Activated T-cell treated with anti-CD3 and anti-CD28 coated beads, Interleukin-2, amount 50 U/mL, for 1 hour (primary cell): Measurements from ENCODE around the gene AMOTL1.
"Not testable (repeated sequence)": the region's sequence is repeated elsewhere in the genome, so short reads cannot be mapped to it uniquely, and the experiment has no call there.

Experiments
- DNase-seq: peaks from one replicate; pipeline ENCODE4 v3.0.0-alpha.2; 2020

The AMOTL1 gene

DNA sequence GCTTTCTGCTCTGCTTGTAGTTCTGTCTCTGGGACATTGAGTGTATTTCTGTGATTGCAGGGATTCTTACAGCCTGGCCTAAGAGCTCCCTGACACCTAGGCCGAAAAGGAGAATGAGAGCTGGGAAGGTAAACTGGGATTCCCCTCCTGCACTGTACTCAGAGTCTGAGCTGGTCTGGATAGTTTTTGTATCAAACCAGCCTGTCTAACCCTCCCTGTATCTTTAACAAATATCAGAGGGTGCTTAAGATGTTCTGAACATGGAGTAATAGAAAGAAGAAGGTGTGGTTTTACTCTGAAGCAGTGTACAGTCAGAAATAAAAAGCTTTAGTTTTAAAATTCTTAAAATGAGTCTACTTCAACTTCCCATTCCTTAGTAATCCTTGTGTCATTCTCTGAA lies 57.3 kb downstream of the AMOTL1 start:
- DNase-seq, result no peak

DNA sequence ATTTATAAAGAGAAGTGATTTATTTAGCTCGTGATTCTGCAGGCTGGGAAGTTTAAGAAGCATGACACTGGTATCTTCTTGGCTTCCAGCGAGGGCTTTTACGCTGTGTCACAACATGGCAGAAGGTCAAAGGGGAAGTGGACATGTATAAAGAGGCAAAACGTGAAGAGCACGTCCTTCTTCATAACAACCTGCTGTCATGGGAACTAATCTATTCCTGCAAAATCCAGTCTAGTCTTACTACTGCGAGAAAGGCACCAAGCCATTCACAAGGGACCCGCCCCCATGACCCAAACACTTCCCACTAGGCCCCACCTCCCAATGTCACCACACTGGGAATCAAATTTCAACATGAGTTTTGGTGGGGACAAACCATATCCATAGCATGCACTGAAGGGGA lies 58.3 kb downstream of the AMOTL1 start:
- no peak for DNase-seq

DNA sequence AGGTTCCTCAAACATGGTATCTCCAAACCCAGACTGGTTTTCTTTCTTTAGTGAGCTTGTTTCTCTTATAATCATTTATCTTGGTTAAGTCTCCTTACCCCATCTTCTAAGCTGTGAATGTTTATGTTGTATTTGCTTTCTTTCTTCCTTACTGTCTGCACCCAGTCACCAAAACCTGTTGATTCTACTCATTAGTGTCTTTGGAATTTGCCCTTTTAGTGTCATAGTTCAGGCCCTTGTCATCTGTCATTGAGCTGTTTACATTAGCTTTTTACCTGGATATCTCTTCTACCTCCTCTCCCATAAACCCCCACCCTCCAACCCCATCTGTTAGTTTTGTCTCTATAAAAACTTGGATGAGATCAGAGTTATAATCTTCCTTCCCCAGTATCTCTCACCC lies 59.9 kb downstream of the AMOTL1 start:
- DNase-seq, result no peak

DNA sequence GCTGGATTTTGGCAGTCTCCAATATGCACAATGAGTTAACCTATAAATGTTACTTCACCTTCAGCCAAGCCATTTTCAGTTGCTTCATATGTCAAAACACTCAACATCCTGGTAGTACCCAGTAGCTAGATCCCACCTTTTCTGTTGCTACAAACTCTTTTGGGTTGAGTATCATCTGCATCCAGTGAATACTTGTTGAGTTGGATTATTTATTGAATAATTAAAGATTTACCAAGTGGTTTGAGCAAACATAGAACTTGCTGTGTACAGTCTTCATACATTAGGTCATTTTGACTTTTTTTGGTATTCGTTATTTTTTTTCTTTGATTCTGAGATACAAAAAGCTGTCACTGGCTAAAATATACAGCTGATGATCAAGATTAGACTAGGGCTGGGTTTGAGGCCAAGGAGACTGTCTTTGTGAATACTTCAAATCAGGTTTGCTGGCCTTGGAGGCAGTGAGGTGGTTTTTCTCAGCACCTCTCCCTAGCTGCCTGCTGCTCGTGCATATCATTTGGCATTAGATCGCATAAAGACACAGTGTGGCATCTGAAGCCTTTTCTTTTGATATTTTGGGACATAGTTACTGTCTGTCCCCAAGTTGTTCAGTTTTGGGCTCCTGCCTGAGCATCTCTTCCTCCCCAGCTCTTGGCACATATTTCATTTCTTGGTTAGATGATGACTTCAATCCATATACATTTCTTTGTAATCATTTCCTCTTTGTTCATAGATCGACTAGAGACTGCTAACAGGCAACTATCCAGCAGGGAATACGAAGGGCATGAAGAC lies 62.8 kb downstream of the AMOTL1 start:
- DNase-seq, result no peak

DNA sequence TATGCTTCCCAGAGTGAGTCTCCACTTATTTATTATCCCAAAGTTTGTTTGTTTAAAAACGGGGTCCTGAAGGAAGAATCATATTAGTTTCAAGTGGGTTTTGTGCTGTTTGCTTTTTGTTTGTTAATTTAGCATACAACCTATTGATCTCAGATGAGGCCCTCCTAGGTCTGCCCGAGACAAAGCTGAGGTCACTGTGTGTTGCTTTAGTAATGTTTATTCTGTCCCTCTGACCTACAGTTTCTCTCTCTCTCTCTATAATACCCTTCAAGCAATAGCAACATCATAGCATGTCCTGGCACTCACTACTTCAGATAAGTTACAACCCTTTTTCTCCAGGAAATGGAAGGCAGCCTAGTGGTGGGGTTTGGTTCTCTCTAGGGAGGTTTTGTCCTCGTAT lies 63.4 kb downstream of the AMOTL1 start:
- no peak for DNase-seq

DNA sequence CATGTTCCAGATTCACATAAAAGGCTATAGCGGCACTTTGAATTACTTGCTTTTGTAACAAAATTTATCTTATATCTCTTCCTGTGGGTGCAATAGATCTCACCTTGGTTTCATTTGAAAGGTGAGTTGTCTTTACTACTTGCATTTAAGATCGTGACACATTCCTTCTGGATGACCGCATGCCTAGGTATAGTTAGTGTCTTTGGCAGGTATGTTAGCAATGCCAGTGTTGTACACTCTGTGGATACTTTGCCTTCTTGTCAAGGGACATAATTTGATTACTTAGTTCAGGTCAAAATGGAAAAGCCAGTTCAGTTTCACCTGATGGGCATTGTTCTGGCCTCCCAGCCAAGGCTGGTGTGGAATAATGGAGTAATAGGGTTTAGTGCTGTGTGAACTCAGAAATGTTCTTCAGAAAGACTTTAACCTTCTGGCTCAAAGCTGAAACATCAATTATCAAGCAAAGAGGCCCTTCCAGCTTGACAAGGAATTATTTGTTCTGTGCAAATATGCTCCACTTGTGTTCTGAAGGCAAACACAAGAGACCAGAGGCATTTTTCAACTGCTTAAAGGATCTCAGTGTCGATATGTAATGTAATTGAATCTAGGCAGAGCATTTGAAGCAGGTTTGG lies 64.6 kb downstream of the AMOTL1 start:
- DNase-seq, result no peak

DNA sequence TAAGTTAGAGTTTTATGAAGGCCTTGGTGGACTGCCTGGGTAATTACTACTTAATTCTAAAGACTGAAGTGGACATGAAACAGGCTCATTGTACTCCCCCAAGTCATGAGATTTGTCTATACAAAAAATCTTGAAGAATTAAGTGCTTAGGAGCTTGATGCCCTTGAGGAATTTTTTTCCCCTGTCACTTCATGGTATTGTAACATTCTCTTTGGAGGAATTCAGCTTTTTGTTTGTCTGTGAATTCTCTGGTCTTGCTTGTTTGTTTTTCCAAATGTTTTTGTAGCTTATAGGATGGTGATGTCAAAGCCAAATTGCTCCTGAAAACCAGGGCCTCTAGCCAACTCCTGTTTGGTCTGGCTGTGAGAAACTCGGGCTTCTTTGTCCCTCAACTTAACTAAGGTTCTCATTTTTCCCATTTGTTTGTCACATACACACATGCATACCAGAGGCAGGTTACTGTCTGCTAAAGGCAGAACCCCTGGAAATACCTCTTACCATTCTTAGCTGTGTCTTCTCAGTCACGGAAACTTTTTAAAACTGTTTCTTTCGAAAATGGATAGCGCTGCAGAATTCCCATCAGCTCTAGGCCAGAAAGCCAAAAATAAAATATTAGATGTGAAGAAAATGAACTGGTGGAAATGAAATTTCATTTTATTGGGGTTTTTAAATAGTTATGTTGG lies 66.9 kb downstream of the AMOTL1 start:
- DNase-seq, result no peak

DNA sequence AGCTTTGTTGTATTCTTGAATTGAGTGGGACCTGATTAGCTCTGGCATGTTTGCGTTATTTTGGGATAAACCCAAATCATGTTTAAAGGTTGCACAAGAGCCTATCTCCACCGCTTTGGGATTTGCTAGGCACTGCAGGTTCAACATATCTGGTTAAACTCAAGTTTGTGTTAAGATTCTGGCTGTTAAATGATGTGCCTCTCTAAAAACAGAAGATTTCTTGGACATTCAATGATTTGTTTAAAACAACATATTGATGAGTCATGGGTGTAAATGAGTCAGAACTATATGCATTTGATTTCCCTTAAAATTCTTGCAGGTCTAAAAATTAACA lies 67.4 kb downstream of the AMOTL1 start:
- no peak for DNase-seq

DNA sequence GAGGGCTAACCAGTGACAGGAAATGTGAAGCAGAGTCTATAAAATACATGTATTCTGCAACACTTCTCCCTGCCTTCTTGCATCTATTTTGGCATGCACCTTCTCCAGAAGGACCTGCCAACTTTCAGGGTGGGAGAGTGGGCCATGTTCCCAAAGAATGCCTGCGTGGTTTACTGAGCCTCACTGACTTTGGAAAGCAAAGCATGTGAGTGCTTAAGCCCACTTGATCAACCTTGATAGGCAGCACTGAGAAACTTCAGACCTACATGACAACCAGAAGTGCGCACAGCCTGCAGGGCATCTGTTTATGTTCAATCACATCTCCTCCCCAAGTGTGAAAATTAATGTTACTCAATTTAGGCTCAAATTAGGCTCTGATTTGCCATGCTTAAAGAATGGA lies 69.2 kb downstream of the AMOTL1 start:
- DNase-seq, result no peak

DNA sequence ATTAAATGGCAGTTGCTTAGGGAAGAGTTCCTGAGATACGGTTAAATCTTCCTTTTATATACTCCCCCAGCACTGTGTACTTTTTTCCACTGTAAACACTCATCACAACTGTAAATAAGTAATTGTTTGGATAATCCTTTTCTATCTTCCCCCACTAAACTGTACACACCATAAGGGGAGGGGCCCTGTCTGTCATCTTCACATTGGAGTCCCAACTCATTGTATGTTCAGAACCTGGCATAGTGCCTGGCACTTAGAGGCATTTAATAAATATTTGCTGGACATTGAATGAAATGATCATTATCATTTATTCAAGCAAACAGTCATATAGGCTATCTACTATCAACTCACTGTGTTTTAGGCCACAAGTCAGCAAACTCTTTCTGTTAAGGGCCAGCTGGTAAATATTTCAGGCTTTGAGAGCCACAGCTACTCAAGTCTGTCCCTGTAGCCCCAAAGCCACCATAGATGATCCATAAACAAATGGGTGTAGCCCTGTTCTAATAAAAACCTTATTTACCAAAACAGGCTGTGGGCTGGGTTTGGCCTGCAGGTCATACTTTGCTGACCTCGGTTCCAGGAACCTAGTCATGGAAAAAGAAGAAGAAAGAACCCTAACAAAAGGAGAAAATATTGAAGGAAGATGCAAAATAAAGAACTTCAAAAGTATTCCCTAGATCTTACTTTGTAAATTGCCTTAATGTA lies 70.0 kb downstream of the AMOTL1 start:
- DNase-seq, result no peak

DNA sequence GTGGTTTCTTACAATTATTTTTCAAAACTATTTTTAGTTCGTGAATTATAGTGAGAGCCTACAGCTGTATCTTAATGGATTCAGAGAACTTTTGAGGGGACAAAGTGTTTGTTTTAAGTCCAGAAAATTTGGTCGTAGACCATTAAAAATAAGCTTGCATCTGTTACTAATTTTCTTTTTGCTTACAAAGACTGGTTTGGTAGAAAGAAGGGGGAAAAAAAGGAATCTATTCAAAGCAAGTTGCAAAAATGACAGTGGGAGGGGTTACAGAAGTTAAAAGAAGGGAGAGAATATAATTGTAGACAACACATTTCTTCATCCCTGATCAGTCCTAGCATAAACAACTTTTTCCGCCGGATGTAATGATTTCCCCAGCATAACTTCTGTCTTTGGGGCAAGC lies 72.1 kb downstream of the AMOTL1 start:
- no peak for DNase-seq

DNA sequence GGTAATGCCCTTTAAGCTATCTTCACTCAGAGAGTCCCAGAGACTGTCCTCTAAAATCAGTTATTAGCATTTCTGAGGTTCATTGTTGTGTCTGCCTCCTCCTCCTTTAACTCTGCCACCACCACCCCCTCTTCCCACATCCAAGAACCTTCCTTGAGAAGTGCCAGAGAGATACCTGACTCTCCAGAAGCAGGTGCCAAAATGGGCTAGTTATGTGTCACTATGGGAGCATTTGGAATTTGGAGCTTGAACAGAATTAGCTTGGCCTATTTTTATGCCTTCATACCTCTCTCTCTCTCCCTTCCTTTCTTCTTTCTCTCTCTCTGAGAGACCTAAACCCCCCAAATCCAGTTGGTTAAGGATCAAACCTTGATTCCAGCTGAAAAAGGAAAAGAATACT lies 75.9 kb downstream of the AMOTL1 start:
- no peak for DNase-seq

DNA sequence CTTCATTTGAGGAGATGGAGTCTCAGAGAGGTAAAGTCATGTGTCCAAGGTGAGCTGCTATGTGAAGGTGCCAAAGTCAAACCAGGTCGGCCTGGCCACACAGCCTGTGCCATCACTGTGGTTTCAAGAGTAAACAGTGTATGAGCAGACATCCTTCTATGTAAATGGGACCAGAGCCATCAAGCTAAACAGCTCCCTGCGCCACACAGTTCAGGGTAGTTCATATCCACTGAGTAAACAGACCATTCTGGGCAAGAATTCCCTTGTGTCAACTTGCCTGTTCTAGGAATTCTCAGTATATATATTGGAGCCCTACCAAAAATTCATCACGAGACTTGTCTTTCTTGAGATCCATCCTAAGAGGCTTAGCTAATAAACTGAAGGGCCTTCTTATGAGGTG lies 77.5 kb downstream of the AMOTL1 start:
- DNase-seq, result no peak

DNA sequence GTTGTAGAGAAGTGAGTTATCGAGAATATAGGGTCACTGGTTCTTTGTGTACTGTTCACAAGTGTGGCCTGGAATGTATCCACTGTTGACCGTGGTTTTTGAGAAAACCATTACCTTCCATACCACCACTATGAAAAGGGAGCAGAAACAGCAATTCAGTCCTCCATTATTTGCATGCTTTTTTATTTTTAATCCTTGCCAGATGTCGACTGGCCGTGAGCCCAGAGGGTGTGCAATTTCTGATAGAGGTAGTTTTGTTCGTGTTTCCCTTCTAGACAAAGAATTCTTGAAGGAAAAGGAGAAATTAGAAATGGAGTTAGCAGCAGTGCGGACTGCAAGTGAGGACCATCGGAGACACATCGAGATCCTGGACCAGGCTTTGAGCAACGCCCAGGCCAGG lies 81.7 kb downstream of the AMOTL1 start:
- no peak for DNase-seq

DNA sequence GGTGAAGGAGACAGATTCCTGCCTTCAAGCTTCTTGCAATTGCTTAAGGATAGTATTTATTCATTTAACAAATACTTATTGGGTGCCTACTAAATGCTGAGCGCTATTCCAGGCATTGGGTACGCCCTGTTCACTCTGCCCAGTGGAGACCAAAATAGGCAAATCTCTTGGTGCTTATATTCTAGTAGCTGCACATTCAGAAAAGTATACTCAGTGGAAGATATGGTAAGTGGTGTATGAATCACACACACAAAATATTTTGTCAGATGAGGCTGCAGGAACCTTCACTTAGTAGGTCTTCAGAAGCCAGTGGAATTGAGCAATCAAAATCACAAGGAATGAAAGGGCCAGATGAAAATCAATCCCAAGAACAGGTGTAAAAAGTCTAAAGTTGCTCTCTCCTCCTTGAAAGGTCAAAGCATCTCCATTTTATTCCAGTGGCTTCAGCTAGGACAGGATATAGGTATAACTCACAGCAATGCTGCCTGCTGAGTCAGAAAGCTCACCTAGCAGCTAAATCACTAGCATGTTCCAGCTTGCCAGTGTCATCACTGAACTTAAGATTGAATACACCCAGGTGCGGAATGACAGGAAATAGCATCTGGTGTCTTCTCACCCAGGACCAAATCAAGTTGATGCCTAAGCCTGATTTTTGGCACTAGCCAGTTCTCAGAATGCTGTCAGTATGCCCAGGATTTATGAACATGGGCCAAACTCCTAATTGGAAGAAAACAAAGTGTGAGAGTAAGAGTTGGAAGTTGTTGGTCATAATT lies 83.9 kb downstream of the AMOTL1 start:
- DNase-seq, result no peak

DNA sequence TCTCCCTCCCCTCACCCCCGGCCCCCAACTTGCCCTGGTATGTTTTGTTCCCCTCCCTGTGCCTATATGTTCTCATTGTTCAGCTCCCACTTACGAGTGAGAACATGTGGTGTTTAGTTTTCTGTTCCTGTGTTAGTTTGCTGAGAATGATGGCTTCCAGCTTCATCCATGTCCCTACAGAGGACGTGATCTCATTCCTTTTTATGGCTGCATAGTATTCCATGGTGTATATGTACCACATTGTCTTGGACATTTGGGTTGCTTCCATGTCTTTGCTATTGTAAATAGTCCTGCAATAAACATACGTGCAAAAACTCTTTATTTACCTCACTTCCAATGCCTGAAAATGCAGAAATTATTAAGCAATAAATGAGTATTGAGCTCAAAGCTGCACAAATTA lies 85.1 kb downstream of the AMOTL1 start:
- DNase-seq, result not testable (repeated sequence)

DNA sequence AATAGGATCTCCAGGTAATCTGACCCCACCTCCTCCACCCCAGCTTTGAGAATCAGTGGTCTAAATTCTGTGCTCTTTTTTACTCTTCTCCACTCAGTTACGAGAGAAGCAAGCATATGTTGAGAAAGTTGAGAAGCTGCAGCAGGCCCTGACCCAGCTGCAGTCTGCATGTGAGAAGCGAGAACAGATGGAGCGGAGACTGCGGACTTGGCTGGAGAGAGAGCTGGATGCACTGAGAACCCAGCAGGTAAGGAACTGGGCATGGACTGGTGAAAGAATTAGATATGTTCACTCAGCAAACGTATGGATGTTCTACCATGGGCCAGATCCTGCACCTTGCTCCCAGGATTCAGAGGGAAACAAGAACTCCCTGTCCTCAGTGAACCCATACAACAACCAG lies 85.7 kb downstream of the AMOTL1 start:
- DNase-seq, result no peak

DNA sequence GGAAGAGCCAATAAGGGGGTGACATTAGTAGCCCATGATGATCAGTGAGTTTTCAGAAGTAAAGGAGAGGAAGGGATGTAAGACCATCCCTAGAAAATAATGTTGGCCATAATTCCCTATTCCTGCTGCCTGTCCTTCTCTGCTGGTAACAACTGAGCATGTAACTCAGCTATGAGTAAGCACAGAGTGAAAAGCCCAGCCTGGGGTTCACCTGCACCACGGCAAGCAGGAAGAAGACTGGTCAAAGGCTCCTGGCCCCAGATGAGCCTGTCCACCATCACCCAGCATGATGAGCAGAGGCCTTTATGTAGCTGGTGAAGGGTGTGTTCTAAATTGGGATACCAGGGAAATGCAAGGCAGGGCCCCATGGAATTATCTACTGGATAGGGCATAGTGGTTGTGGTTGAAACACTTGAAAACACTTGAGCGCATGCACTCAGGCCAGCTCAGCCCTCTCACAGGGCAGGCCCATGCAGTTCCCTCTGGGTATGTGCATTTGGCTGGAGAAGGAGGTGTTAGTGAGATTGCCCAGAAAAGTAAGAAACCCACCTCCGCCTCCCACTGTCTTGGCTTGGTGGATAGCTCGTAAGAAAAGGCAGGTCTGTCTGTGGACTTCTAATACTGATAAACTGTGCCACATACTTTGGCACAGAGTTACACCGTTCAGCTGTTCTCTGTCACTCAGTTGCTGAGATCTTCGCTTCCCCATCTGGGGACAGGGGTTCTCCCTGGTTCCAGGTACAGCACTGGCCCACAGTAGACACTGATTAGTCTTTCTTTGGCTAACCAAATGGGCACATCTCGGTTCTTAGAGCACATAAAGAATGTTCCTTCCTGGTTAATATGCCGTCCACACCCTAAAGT lies 86.8 kb downstream of the AMOTL1 start:
- DNase-seq, result no peak

DNA sequence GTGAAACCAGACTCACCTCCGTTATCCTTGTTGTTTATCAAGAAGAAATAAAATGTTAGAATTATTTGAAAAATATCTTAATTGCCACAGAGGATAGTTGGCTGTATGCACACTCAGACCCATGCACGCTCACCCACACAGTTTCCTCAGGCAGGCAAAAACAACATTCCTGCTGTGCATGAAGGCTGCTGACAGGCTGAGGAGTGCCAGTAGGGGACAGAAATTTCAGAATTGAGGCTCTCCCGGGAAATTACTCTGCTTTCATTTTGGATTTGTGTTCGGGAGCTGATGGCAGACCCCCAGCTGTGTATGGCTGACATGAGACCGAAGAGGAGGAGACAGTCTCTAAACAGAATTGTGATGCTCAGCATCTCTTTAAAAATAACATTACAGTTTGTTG lies 87.5 kb downstream of the AMOTL1 start:
- no peak for DNase-seq

DNA sequence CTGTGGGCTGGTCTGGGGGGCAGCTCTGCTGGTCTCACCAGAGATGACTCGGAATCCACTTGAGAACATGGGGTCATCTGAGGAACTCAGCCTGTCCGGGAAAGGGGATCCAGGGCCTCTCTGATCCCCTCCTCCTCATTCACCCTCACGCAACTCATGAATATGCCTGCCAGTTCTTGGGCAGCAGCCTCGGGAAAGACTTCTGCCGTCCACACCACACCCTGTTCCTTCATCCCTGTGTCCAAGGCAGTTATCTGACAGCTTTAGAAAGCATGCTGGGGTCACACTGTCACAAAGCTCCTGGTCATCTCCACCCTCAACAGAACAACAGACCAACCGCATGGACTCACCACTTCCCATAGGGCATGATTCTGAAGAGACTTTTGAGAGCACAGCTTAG lies 88.3 kb downstream of the AMOTL1 start:
- DNase-seq, result no peak

DNA sequence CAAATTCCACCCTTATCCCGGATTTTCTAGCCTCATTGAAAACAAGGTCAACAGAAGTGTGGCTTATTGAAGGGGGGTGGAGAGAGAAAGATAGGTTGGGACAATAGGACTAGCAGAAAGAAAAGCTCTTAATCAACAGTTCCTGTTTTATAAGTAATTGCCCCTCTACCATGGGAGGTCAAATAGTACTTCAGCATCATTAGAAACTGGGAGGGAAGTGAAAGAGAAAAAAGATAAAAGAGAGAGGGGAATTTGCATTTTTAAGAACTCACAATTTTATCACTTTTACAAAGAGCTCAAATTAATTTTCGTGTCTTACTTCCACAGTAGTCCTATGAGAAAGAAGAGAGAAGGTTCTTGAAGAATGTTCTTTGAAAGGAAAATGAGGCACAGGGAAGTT lies 89.2 kb downstream of the AMOTL1 start:
- DNase-seq, result no peak
